Measurements from ENCODE around the gene ZNF638.

DNA sequence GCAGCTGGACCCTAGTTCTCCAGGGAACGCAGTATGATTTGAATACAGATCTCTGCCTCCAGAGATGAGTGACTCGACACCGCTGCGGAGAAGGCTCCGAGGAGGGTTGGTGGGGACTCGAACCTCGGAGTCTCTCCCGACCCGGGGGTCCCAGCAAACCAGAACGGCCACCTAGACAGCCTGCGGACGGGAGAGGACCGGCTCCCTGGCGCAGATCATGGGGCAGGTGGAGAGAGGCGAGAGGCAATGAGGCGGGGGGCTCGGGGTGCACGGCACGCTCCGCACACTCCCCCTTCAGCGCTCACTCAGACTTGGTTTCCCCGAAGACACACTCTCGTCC is 134.3 kb downstream of the ZNF638 start:
- TF ChIP-seq, protein P1, sequence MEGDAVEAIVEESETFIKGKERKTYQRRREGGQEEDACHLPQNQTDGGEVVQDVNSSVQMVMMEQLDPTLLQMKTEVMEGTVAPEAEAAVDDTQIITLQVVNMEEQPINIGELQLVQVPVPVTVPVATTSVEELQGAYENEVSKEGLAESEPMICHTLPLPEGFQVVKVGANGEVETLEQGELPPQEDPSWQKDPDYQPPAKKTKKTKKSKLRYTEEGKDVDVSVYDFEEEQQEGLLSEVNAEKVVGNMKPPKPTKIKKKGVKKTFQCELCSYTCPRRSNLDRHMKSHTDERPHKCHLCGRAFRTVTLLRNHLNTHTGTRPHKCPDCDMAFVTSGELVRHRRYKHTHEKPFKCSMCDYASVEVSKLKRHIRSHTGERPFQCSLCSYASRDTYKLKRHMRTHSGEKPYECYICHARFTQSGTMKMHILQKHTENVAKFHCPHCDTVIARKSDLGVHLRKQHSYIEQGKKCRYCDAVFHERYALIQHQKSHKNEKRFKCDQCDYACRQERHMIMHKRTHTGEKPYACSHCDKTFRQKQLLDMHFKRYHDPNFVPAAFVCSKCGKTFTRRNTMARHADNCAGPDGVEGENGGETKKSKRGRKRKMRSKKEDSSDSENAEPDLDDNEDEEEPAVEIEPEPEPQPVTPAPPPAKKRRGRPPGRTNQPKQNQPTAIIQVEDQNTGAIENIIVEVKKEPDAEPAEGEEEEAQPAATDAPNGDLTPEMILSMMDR (IDR thresholded peaks at IDR 0.05): no peak
- TF ChIP-seq EP300 (IDR thresholded peaks at IDR 0.05): no peak
- no peak for TF ChIP-seq POLR2A (IDR thresholded peaks at IDR 0.05)
